SK-N-SH treated with all-trans-retinoic acid at 6 μM for 48 hours (cell line): ENCODE measurements around the gene PNMA6F.

Source experiments
- ATAC-seq: fragments of 200-7000 bp; cut with Tn5 transposase; 3 replicates; pipeline ENCODE4 v1.9.1; 2020; ENCODE audit warnings: mild to moderate bottlenecking, moderate library complexity
- ARNTL ChIP-seq: fragments of 450-650 bp; formaldehyde crosslinking; IDR thresholded peaks from 2 replicates; pipeline ENCODE4 v1.5.0; 2020; ENCODE audit warnings: low read depth, mild to moderate bottlenecking, moderate library complexity, borderline replicate concordance
- BACH2 ChIP-seq: fragments of 250-450 bp; sonication (Bioruptor Pico); IDR thresholded peaks from 2 replicates; pipeline ENCODE4 v1.9.0; 2021; ENCODE audit warnings: mild to moderate bottlenecking, borderline replicate concordance
- CREB5 ChIP-seq: fragments of 250-450 bp; sonication (Bioruptor Pico); IDR thresholded peaks from 2 replicates; pipeline ENCODE4 v1.5.1; 2020; ENCODE audit warnings: low read depth, mild to moderate bottlenecking, moderate library complexity
- CSDC2 ChIP-seq: fragments of 250-450 bp; sonication (Bioruptor Pico); IDR thresholded peaks from 2 replicates; pipeline ENCODE4 v1.5.0; 2020; ENCODE audit warnings: mild to moderate bottlenecking, moderate library complexity
- ESRRG ChIP-seq: fragments of 250-450 bp; sonication (Bioruptor Pico); IDR thresholded peaks from 2 replicates; pipeline ENCODE4 v1.6.1; 2021; ENCODE audit warnings: mild to moderate bottlenecking
- GLIS3 ChIP-seq: fragments of 250-450 bp; sonication (Bioruptor Pico); IDR thresholded peaks from 2 replicates; pipeline ENCODE4 v1.5.0; 2020; ENCODE audit warnings: mild to moderate bottlenecking, moderate library complexity
- ISL1 ChIP-seq: fragments of 250-450 bp; sonication (Bioruptor Pico); IDR thresholded peaks from 2 replicates; pipeline ENCODE4 v2.1.2; 2022; ENCODE audit warnings: mild to moderate bottlenecking, moderate library complexity
- OSR1 ChIP-seq: fragments of 250-450 bp; sonication (Bioruptor Pico); IDR thresholded peaks from 2 replicates; pipeline ENCODE4 v1.8.0; 2022; ENCODE audit warnings: moderate library complexity, mild to moderate bottlenecking, inconsistent platforms
- PATZ1 ChIP-seq: fragments of 250-450 bp; sonication (Bioruptor Pico); IDR thresholded peaks from 2 replicates; pipeline ENCODE4 v1.8.0; 2020; ENCODE audit warnings: mild to moderate bottlenecking, moderate library complexity, borderline replicate concordance
- POU6F1 ChIP-seq: fragments of 250-450 bp; sonication (Bioruptor Pico); IDR thresholded peaks from 2 replicates; pipeline ENCODE4 v1.8.0; 2021; ENCODE audit warnings: low read depth, mild to moderate bottlenecking, moderate library complexity, borderline replicate concordance
- PPARA ChIP-seq: fragments of 250-450 bp; sonication (Bioruptor Pico); IDR thresholded peaks from 2 replicates; pipeline ENCODE4 v1.5.0; 2020; ENCODE audit warnings: mild to moderate bottlenecking, borderline replicate concordance
- RARB ChIP-seq: fragments of 250-450 bp; sonication (Bioruptor Pico); IDR thresholded peaks from 2 replicates; pipeline ENCODE4 v1.8.0; 2021; ENCODE audit warnings: mild to moderate bottlenecking, moderate library complexity
- SNAI2 ChIP-seq: fragments of 250-450 bp; sonication (Bioruptor Pico); IDR thresholded peaks from 2 replicates; pipeline ENCODE4 v1.5.0; 2020; ENCODE audit warnings: mild to moderate bottlenecking, moderate library complexity
- TCF4 ChIP-seq: fragments of 250-450 bp; sonication (Bioruptor Pico); IDR thresholded peaks from 2 replicates; pipeline ENCODE4 v1.8.0; 2021; ENCODE audit warnings: mild to moderate bottlenecking, moderate library complexity, borderline replicate concordance
- TOX ChIP-seq: fragments of 250-450 bp; sonication (Bioruptor Pico); IDR thresholded peaks from 2 replicates; pipeline ENCODE4 v1.8.0; 2021; ENCODE audit warnings: mild to moderate bottlenecking, moderate library complexity, borderline replicate concordance
- TSHZ2 ChIP-seq: fragments of 250-450 bp; sonication (Bioruptor Pico); IDR thresholded peaks from 2 replicates; pipeline ENCODE4 v1.5.0; 2020; ENCODE audit warnings: mild to moderate bottlenecking, moderate library complexity
- ZC3H10 ChIP-seq: fragments of 250-450 bp; sonication (Bioruptor Pico); IDR thresholded peaks from 2 replicates; pipeline ENCODE4 v1.5.1; 2021; ENCODE audit warnings: mild to moderate bottlenecking, moderate library complexity
- ZFP3 ChIP-seq: fragments of 250-450 bp; sonication (Bioruptor Pico); IDR thresholded peaks from 2 replicates; pipeline ENCODE4 v1.5.0; 2020; ENCODE audit warnings: mild to moderate bottlenecking, moderate library complexity
- ZFP30 ChIP-seq: fragments of 450-650 bp; formaldehyde crosslinking; IDR thresholded peaks from 2 replicates; pipeline ENCODE4 v1.5.0; 2022; ENCODE audit warnings: mild to moderate bottlenecking, moderate library complexity
- ZNF565 ChIP-seq: fragments of 450-650 bp; formaldehyde crosslinking; conservative IDR thresholded peaks from 2 replicates; pipeline ENCODE4 v1.5.0; 2020; ENCODE audit warnings: low read depth, mild to moderate bottlenecking, moderate library complexity
- ZNF70 ChIP-seq: fragments of 450-650 bp; formaldehyde crosslinking; IDR thresholded peaks from 2 replicates; pipeline ENCODE4 v1.5.0; 2020; ENCODE audit warnings: mild to moderate bottlenecking, moderate library complexity
- ZNF8 ChIP-seq: fragments of 450-650 bp; formaldehyde crosslinking; IDR thresholded peaks from 2 replicates; pipeline ENCODE4 v1.5.0; 2020; ENCODE audit warnings: mild to moderate bottlenecking, moderate library complexity

Gene PNMA6F

GRCh38 chrX:153340111-153340510 lies 18.5 kb upstream of the PNMA6F start:
- TF ChIP-seq ZNF565, result no peak
- no peak for TF ChIP-seq RARB
- no peak for TF ChIP-seq ZNF8
- TF ChIP-seq, all 23 proteins: peak for 0
- no peak for ATAC-seq

- TF ChIP-seq BACH2 (CRISPR knock-in tag), result no peak
- no peak for TF ChIP-seq TCF4 (CRISPR knock-in tag)
- no peak for TF ChIP-seq PATZ1 (CRISPR knock-in tag)
- no peak for TF ChIP-seq ZNF70
- TF ChIP-seq ISL1 (CRISPR knock-in tag), result no peak
- no peak for TF ChIP-seq GLIS3 (CRISPR knock-in tag)
- no peak for TF ChIP-seq PPARA (CRISPR knock-in tag)
- no peak for TF ChIP-seq ARNTL (CRISPR knock-in tag)
- no peak for TF ChIP-seq OSR1
- TF ChIP-seq POU6F1 (CRISPR knock-in tag), result no peak
- TF ChIP-seq ZC3H10 (CRISPR knock-in tag), result no peak
- TF ChIP-seq CREB5, result no peak
- TF ChIP-seq TOX (CRISPR knock-in tag), result no peak
- no peak for TF ChIP-seq ZFP3 (CRISPR knock-in tag)
- TF ChIP-seq TSHZ2 (CRISPR knock-in tag), result no peak
- no peak for TF ChIP-seq ZFP30 (CRISPR knock-in tag)
- TF ChIP-seq ZNF565, result no peak
- no peak for TF ChIP-seq ESRRG (CRISPR knock-in tag)
- TF ChIP-seq CSDC2, result no peak
- no peak for ATAC-seq
Observed at GRCh38 chrX:153339662-153340061, 18.1 kb upstream of the PNMA6F start.

- ATAC-seq, result no peak
- TF ChIP-seq POU6F1 (CRISPR knock-in tag) (no peak), CSDC2 (no peak), PATZ1 (CRISPR knock-in tag) (no peak), ISL1 (CRISPR knock-in tag) (no peak), BACH2 (CRISPR knock-in tag) (no peak), ARNTL (CRISPR knock-in tag) (no peak), TSHZ2 (CRISPR knock-in tag) (no peak), SNAI2 (CRISPR knock-in tag) (no peak), PPARA (CRISPR knock-in tag) (no peak), CREB5 (no peak)
Observed at GRCh38 chrX:153338836-153339235, 17.3 kb upstream of the PNMA6F start.
